ENCODE measurements around the gene APBB2.

GRCh38 chr4:40990899-40991265 lies 223.5 kb downstream of the APBB2 start:
- TF ChIP-seq POLR2A (IDR thresholded peaks at IDR 0.05) (no peak), CTCF (IDR thresholded peaks at IDR 0.05) (no peak)

All from tibial nerve (tissue), 3 donors.